H1 (cell line): ENCODE results near the gene TSHR. TPM values are rescaled to one million over a fixed set of nuclear protein-coding genes. Genes with fewer than 3 reads are reported as not detected.

Experiments
- CTCF ChIA-PET: fragments of 300-600 bp; sonication (Branson Sonifier 250); formaldehyde crosslinking; loops from one replicate; lab custom pipeline; 2021; ENCODE audit not compliant: partially characterized antibody; lab: Charles Lee
- POLR2A ChIA-PET: fragments of 300-600 bp; sonication (Branson Sonifier 250); formaldehyde crosslinking; loops from one replicate; lab custom pipeline; 2021; ENCODE audit warnings: inconsistent platforms; ENCODE audit not compliant: partially characterized antibody; lab: Charles Lee
- DNase-seq, 2 experiments: peaks; one replicate each; pipeline versions ENCODE4 v3.0.0 to v3.0.0-alpha.2; 2010 to 2022; ENCODE audit warnings: low spot score in 2 of 2, low read depth in 1 of 2, mixed read lengths in 1 of 2
- FAIRE-seq: peaks from 2 replicates; lab custom pipeline; 2011; peaks lifted over from hg19 to GRCh38; lab: Jason Lieb, UNC
- H2AFZ ChIP-seq: 2 replicates; pipeline ENCODE4 v1.8.1; 2012; ENCODE audit warnings: low read length, inconsistent platforms
- H2AK5ac ChIP-seq: 2 replicates; pipeline ENCODE4 v1.6.1; 2013; ENCODE audit warnings: low read depth, low read length
- H2BK120ac ChIP-seq: replicated peaks from 2 replicates; pipeline ENCODE3; 2013; ENCODE audit warnings: low read depth, low read length, inconsistent platforms
- H2BK12ac ChIP-seq: 2 replicates; pipeline ENCODE4 v1.6.1; 2013; ENCODE audit warnings: low read depth, low read length
- H2BK15ac ChIP-seq: 2 replicates; pipeline ENCODE4 v1.6.1; 2013; ENCODE audit warnings: low read length
- H2BK20ac ChIP-seq: 2 replicates; pipeline ENCODE4 v1.6.1; 2013; ENCODE audit warnings: low read length
- H2BK5ac ChIP-seq: 2 replicates; pipeline ENCODE4 v1.6.1; 2013; ENCODE audit warnings: low read depth, low read length
- H3K14ac ChIP-seq: 2 replicates; pipeline ENCODE4 v1.6.1; 2013; ENCODE audit warnings: inconsistent platforms; ENCODE audit not compliant: insufficient read length
- H3K18ac ChIP-seq: 2 replicates; pipeline ENCODE4 v1.6.1; 2013; ENCODE audit warnings: low read length; ENCODE audit errors: extremely low read depth
- H3K23ac ChIP-seq: 2 replicates; pipeline ENCODE4 v1.6.1; 2013; ENCODE audit warnings: inconsistent platforms; ENCODE audit not compliant: insufficient read length
- H3K23me2 ChIP-seq: 2 replicates; pipeline ENCODE4 v1.6.1; 2013; ENCODE audit warnings: low read depth, low read length
- H3K27ac ChIP-seq: 2 replicates; pipeline ENCODE4 v1.6.1; 2011; ENCODE audit warnings: low read depth, low read length, inconsistent platforms
- H3K27me3 ChIP-seq, 4 experiments: replicated peaks in 1 of 4; 1 replicate in 1 of 4; 2 replicates in 3 of 4; pipeline versions ENCODE4 v1.6.1 to v1.8.1; 2011 to 2013; ENCODE audit warnings: low read length in 3 of 4, mild to moderate bottlenecking in 3 of 4, inconsistent platforms in 2 of 4, mixed read lengths in 2 of 4, moderate library complexity in 1 of 4; ENCODE audit not compliant: control insufficient read depth in 3 of 4, insufficient read depth in 3 of 4; ENCODE audit errors: extremely low read depth in 1 of 4
- H3K36me3 ChIP-seq, 4 experiments: 2 replicates each; pipeline versions ENCODE4 v1.6.1 to v1.8.1; 2011 to 2013; ENCODE audit warnings: mild to moderate bottlenecking in 4 of 4, low read length in 3 of 4, moderate library complexity in 2 of 4, control low read depth in 1 of 4, inconsistent platforms in 1 of 4; ENCODE audit not compliant: insufficient read depth in 4 of 4, control insufficient read depth in 2 of 4
- H3K4ac ChIP-seq: replicated peaks from 2 replicates; pipeline ENCODE3; 2013; ENCODE audit warnings: low read length, low read depth, mixed read lengths, inconsistent platforms; ENCODE audit not compliant: insufficient read length
- H3K4me1 ChIP-seq, 4 experiments: replicated peaks in 1 of 4; 1 replicate in 1 of 4; 2 replicates in 3 of 4; pipeline versions ENCODE4 v1.6.1 to v1.8.1; 2011 to 2013; ENCODE audit warnings: low read length in 3 of 4, inconsistent platforms in 2 of 4, mixed read lengths in 1 of 4; ENCODE audit not compliant: insufficient read depth in 4 of 4, control insufficient read depth in 3 of 4
- H3K4me2 ChIP-seq, 2 experiments: 2 replicates each; pipeline versions ENCODE4 v1.6.1 to v1.8.1; 2011 to 2013; ENCODE audit warnings: low read depth in 2 of 2, low read length in 2 of 2, control low read depth in 1 of 2, inconsistent platforms in 1 of 2, mild to moderate bottlenecking in 1 of 2; ENCODE audit not compliant: insufficient read depth in 1 of 2
- H3K4me3 ChIP-seq, 4 experiments: fragments of 200-600, 300-600 bp in 1 of 4; sonication (generic), shearing (Covaris generic), sonication (Bioruptor Twin) in 1 of 4; 2 replicates each; pipeline versions ENCODE4 v1.5.1 to v1.8.1; 2011 to 2016; ENCODE audit warnings: low read length in 4 of 4, low read depth in 3 of 4, control low read depth in 2 of 4, inconsistent platforms in 2 of 4, mild to moderate bottlenecking in 2 of 4, mixed read lengths in 1 of 4, moderate library complexity in 1 of 4; ENCODE audit not compliant: insufficient read depth in 2 of 4; ENCODE audit errors: extremely low read depth in 1 of 4
- H3K56ac ChIP-seq: replicated peaks from 2 replicates; pipeline ENCODE3; 2013; ENCODE audit warnings: low read depth, mild to moderate bottlenecking, mixed read lengths, low read length, inconsistent platforms; ENCODE audit not compliant: insufficient read length
- H3K79me1 ChIP-seq: 2 replicates; pipeline ENCODE4 v1.6.1; 2013; ENCODE audit warnings: low read depth, low read length, control low read depth
- H3K79me2 ChIP-seq, 2 experiments: 2 replicates each; pipeline versions ENCODE4 v1.6.1 to v1.8.1; 2012 to 2013; ENCODE audit warnings: low read length in 2 of 2, mild to moderate bottlenecking in 2 of 2, inconsistent platforms in 1 of 2; ENCODE audit not compliant: insufficient read depth in 2 of 2, control insufficient read depth in 1 of 2
- H3K9ac ChIP-seq, 4 experiments: replicated peaks in 1 of 4; 1 replicate in 1 of 4; 2 replicates in 3 of 4; pipeline versions ENCODE4 v1.6.1 to v1.8.1; 2011 to 2013; ENCODE audit warnings: low read depth in 3 of 4, low read length in 3 of 4, control low read depth in 2 of 4, mild to moderate bottlenecking in 2 of 4, moderate library complexity in 2 of 4, inconsistent platforms in 1 of 4; ENCODE audit errors: extremely low read depth in 1 of 4
- H3K9me3 ChIP-seq, 2 experiments: 2 replicates each; pipeline versions ENCODE4 v1.6.1 to v1.8.1; 2012 to 2013; ENCODE audit warnings: mild to moderate bottlenecking in 2 of 2, moderate library complexity in 2 of 2, control low read depth in 1 of 2, inconsistent platforms in 1 of 2, low read depth in 1 of 2, low read length in 1 of 2, mixed read lengths in 1 of 2; ENCODE audit not compliant: insufficient read depth in 2 of 2
- H4K20me1 ChIP-seq, 2 experiments: replicated peaks in 1 of 2; 2 replicates each; pipeline versions ENCODE3 to v1.8.1; 2011 to 2013; ENCODE audit warnings: inconsistent platforms in 2 of 2, low read length in 2 of 2, mild to moderate bottlenecking in 1 of 2; ENCODE audit not compliant: insufficient read depth in 2 of 2, control insufficient read depth in 1 of 2
- H4K5ac ChIP-seq: 2 replicates; pipeline ENCODE4 v1.6.1; 2013; ENCODE audit warnings: low read length, low read depth, mixed read lengths, inconsistent platforms; ENCODE audit not compliant: insufficient read length
- H4K8ac ChIP-seq: 2 replicates; pipeline ENCODE4 v1.8.0; 2013; ENCODE audit warnings: mild to moderate bottlenecking, moderate library complexity, low read length, inconsistent platforms; ENCODE audit not compliant: insufficient read depth; ENCODE audit errors: extremely low read depth
- H4K91ac ChIP-seq: replicated peaks from 2 replicates; pipeline ENCODE3; 2013; ENCODE audit warnings: low read length, mixed read lengths, inconsistent platforms; ENCODE audit not compliant: insufficient read length
- CBX5 ChIP-seq: fragments of 300-800, 300-1000 bp; sonication (generic); IDR thresholded peaks from 2 replicates; pipeline ENCODE4 v1.7.1; 2016; ENCODE audit warnings: antibody characterized with exemption, low read length, low read depth
- CHD2 ChIP-seq: IDR thresholded peaks from 2 replicates; pipeline ENCODE4 v1.6.1; 2012; ENCODE audit warnings: low read length, improper control_type of control experiment
- CREB1 ChIP-seq: IDR thresholded peaks from 2 replicates; pipeline ENCODE4 v1.6.1; 2012; ENCODE audit warnings: inconsistent platforms
- EGR1 ChIP-seq: IDR thresholded peaks from 2 replicates; pipeline ENCODE4 v1.6.1; 2011; ENCODE audit warnings: low read depth, low read length, borderline replicate concordance
- JUN ChIP-seq: IDR thresholded peaks from 2 replicates; pipeline ENCODE4 v1.6.1; 2011; ENCODE audit warnings: low read depth, mild to moderate bottlenecking, improper control_type of control experiment, low read length
- KDM5A ChIP-seq: fragments of 200-600 bp; IDR thresholded peaks from 2 replicates; pipeline ENCODE4 v1.7.1; 2012; ENCODE audit warnings: mild to moderate bottlenecking, low read length, inconsistent platforms, mixed read lengths
- MAX ChIP-seq: IDR thresholded peaks from 2 replicates; pipeline ENCODE4 v1.6.1; 2012; ENCODE audit warnings: inconsistent platforms
- POU5F1 ChIP-seq: IDR thresholded peaks from 2 replicates; pipeline ENCODE4 v1.6.1; 2011; ENCODE audit warnings: low read depth, mild to moderate bottlenecking, low read length, moderate library complexity
- RFX5 ChIP-seq: IDR thresholded peaks from 2 replicates; pipeline ENCODE4 v1.6.1; 2011; ENCODE audit warnings: low read depth, low read length, improper control_type of control experiment, borderline replicate concordance
- SIRT6 ChIP-seq: IDR thresholded peaks from one replicate; pipeline ENCODE4 v1.7.1; 2012; ENCODE audit warnings: low read length, inconsistent platforms
- SUZ12 ChIP-seq: fragments of 200-600 bp; sonication (generic); IDR thresholded peaks from 2 replicates; pipeline ENCODE4 v1.6.1; 2012; ENCODE audit warnings: mild to moderate bottlenecking, inconsistent platforms, low read length, moderate library complexity, mixed read lengths
- TAF1 ChIP-seq: IDR thresholded peaks from 2 replicates; pipeline ENCODE4 v1.6.1; 2011; ENCODE audit warnings: mild to moderate bottlenecking, low read depth, low read length
- WGBS, 2 experiments: shearing (Covaris generic) in 1 of 2; methylation state at CpG; one replicate each; pipeline versions ENCODE4 v1.1.6 to v1.1.7; 2013 to 2015; ENCODE audit warnings: low lambda C conversion rate in 2 of 2, mixed read lengths in 2 of 2, inconsistent platforms in 1 of 2, low coverage in 1 of 2, missing lambda C conversion rate in 1 of 2; ENCODE audit not compliant: insufficient replicate concordance in 2 of 2, insufficient coverage in 1 of 2, insufficient read length in 1 of 2; ENCODE audit errors: extremely low coverage in 1 of 2, missing lambda C conversion rate in 1 of 2; 5-methylcytosine and 5-hydroxymethylcytosine counted together
- polyA plus RNA-seq, 7 experiments: library from polyadenylated mRNA; depleted of rRNA in 3 of 7; stranded (reverse) in 5 of 7; unstranded in 2 of 7; fragments of >200 nt in 5 of 7; fragments of 200-250 nt in 2 of 7; gene quantifications; 1 replicate in 5 of 7; 2 replicates in 1 of 7; 4 replicates in 1 of 7; pipeline versions ENCODE4 v1.2.1 to v1.2.3, GENCODE V29; 2011 to 2013; ENCODE audit warnings: missing spikeins in 2 of 7, mixed read lengths in 2 of 7
- total RNA-seq: library from RNA; stranded (reverse); fragmentation: NEBNext Ultra II Directional; extraction: Animal tissue kit (Norgen Biotek cat#: 25700); gene quantifications from 2 replicates; pipeline ENCODE4 v1.2.1, GENCODE V29; 2021

The TSHR gene
- total and polyA plus RNA-seq, 2 of the 8 experiments (the other 6 are each of a cell fraction or from before 2014, with no cell fraction given), result 0.27 TPM; not detected in 1

- H3K9ac ChIP-seq, result no peak overlapping the region
- no peak overlapping the region for H3K4me3 ChIP-seq
- TF ChIP-seq CHD2 (no peak), EGR1 (no peak), SUZ12 (no peak), CBX5 (no peak), KDM5A (no peak), CREB1 (no peak), POU5F1 (no peak), JUN (no peak), SIRT6 (no peak), RFX5 (no peak), TAF1 (no peak), MAX (no peak)
- no peak overlapping the region for H3K18ac ChIP-seq
- H2BK120ac ChIP-seq, result no peak overlapping the region
- no peak overlapping the region for H3K27ac ChIP-seq
- H3K23me2 ChIP-seq, result no peaks in the 10 kb centered on the region
- H2BK12ac ChIP-seq, result no peak overlapping the region
- H4K5ac ChIP-seq, result no peak overlapping the region
- H3K36me3 ChIP-seq, result no peaks in the 10 kb centered on the region
- H3K9me3 ChIP-seq, result no peaks in the 10 kb centered on the region
- no peaks in the 10 kb centered on the region for H3K79me1 ChIP-seq
- FAIRE-seq (no peak), DNase-seq (no peak)
- H3K79me2 ChIP-seq, result no peaks in the 10 kb centered on the region
- no peak overlapping the region for H3K14ac ChIP-seq
- POLR2A ChIA-PET, result interaction anchor here (0.6 kb wide), 1 partner anchor 15 kb away, joined by 3 read pairs; no protein-coding TSS in a partner anchor
- no peak overlapping the region for H3K23ac ChIP-seq
- H3K4ac ChIP-seq, result no peak overlapping the region
- no peak overlapping the region for H2BK5ac ChIP-seq
- H3K4me1 ChIP-seq, result no peaks in the 10 kb centered on the region
- no peak overlapping the region for H2AK5ac ChIP-seq
- no peak overlapping the region for H4K91ac ChIP-seq
- H3K27me3 ChIP-seq, result no peaks in the 10 kb centered on the region
- no peak overlapping the region for H2BK20ac ChIP-seq
- H3K56ac ChIP-seq, result no peak overlapping the region
- no peak overlapping the region for H4K8ac ChIP-seq
- H4K20me1 ChIP-seq, result no peaks in the 10 kb centered on the region
- H3K4me2 ChIP-seq, result no peak overlapping the region
- CTCF ChIA-PET, result interaction anchor here (0.5 to 6.9 kb wide), 7 partner anchors 9 to 828 kb away, joined by 3 to 36 read pairs (median 4); no protein-coding TSS in a partner anchor
- 87% methylated on average over 3 of the region's 3 CpGs; no CpG with 5 or more reads in 1 of the 2 experiments for WGBS, 2 experiments
- no peak overlapping the region for H2AFZ ChIP-seq
- no peak overlapping the region for H2BK15ac ChIP-seq
Observed at GRCh38 chr14:81144824-81145603, 189.6 kb downstream of the TSHR start.
